ENCODE measurements around the gene ENTPD6. TPM values are rescaled to one million over a fixed set of nuclear protein-coding genes. Genes with fewer than 3 reads are reported as not detected.
A peak's percentile ranks its signal among the peaks of the same experiment; 100 is the strongest.

Gene ENTPD6
- total RNA-seq, 1 donor from 2014 or later: 57.8 TPM

- Histone ChIP-seq H3K79me2 (ENCODE audit: insufficient read depth, low read length) (no peaks in the 10 kb centered on the region), H3K27ac (ENCODE audit: low read depth, low read length) (no peak overlapping the region), H3K4me2 (ENCODE audit: low read length) (no peak overlapping the region), H3K9me3 (ENCODE audit: insufficient read depth, low read depth, low read length) (no peaks in the 10 kb centered on the region), H4K20me1 (ENCODE audit: insufficient read depth, low read length) (no peaks in the 10 kb centered on the region), H2AFZ (ENCODE audit: low read depth, low read length) (no peak overlapping the region), H3K4me1 (ENCODE audit: insufficient read depth, low read length) (peaks cover 42% of the 10 kb centered on the region), H3K4me3 (ENCODE audit: insufficient read depth, low read depth, low read length) (no peak overlapping the region), H3K36me3 (ENCODE audit: insufficient read depth, low read length) (no peaks in the 10 kb centered on the region), H3K27me3 (ENCODE audit: insufficient read depth, low read length) (no peaks in the 10 kb centered on the region), H3K9ac (ENCODE audit: low read length) (no peak overlapping the region)
- H3K4me1 Mint-ChIP-seq (ENCODE audit: low read depth, unreplicated experiment): peaks cover 30% of the 10 kb centered on the region
- no peaks in the 10 kb centered on the region for H3K27me3 Mint-ChIP-seq (ENCODE audit: low read depth, unreplicated experiment)
- H3K4me3 Mint-ChIP-seq (ENCODE audit: unreplicated experiment): no peak overlapping the region
- H3K27ac Mint-ChIP-seq (ENCODE audit: unreplicated experiment): no peak overlapping the region
- no peak for FAIRE-seq
- no peak for DNase-seq (ENCODE audit: low read depth)
- H3K36me3 Mint-ChIP-seq (ENCODE audit: low read depth, unreplicated experiment): peaks cover 5% of the 10 kb centered on the region
- no peaks in the 10 kb centered on the region for H3K9me3 Mint-ChIP-seq (ENCODE audit: unreplicated experiment)
- no peak for TF ChIP-seq EZH2 (IDR thresholded peaks at IDR 0.05; ENCODE audit: insufficient read depth, low read length)
- no peak for TF ChIP-seq CTCF (IDR thresholded peaks at IDR 0.05; ENCODE audit: insufficient read depth, low read depth, low read length)
Measured at GRCh38 chr20:25224941-25225340, 29.4 kb downstream of the ENTPD6 start.

- H3K27ac Mint-ChIP-seq (ENCODE audit: unreplicated experiment): peak overlapping the region; percentile 88
Measured at GRCh38 chr20:25225642-25226432, 30.3 kb downstream of the ENTPD6 start.

More at GRCh38 chr20:25225642-25226432, 30.3 kb downstream of the ENTPD6 start:
- H3K9me3 ChIP-seq (ENCODE audit: insufficient read depth, low read depth, low read length): no peaks in the 10 kb centered on the region
- no peak overlapping the region for H3K4me2 ChIP-seq (ENCODE audit: low read length)
- H3K4me1 ChIP-seq (ENCODE audit: insufficient read depth, low read length): peaks cover 42% of the 10 kb centered on the region
- Mint-ChIP-seq H3K27me3 (ENCODE audit: low read depth, unreplicated experiment) (no peaks in the 10 kb centered on the region), H3K36me3 (ENCODE audit: low read depth, unreplicated experiment) (peaks cover 5% of the 10 kb centered on the region), H3K4me1 (ENCODE audit: low read depth, unreplicated experiment) (peaks cover 32% of the 10 kb centered on the region), H3K9me3 (ENCODE audit: unreplicated experiment) (no peaks in the 10 kb centered on the region), H3K4me3 (ENCODE audit: unreplicated experiment) (no peak overlapping the region)
- H3K27ac ChIP-seq (ENCODE audit: low read depth, low read length): no peak overlapping the region
- H4K20me1 ChIP-seq (ENCODE audit: insufficient read depth, low read length): no peaks in the 10 kb centered on the region
- TF ChIP-seq EZH2 (IDR thresholded peaks at IDR 0.05; ENCODE audit: insufficient read depth, low read length) (no peak), CTCF (IDR thresholded peaks at IDR 0.05; ENCODE audit: insufficient read depth, low read depth, low read length) (no peak)
- H3K4me3 ChIP-seq (ENCODE audit: insufficient read depth, low read depth, low read length): no peak overlapping the region
- no peak overlapping the region for H2AFZ ChIP-seq (ENCODE audit: low read depth, low read length)
- H3K9ac ChIP-seq (ENCODE audit: low read length): no peak overlapping the region
- FAIRE-seq (no peak), DNase-seq (ENCODE audit: low read depth) (no peak)
- no peaks in the 10 kb centered on the region for H3K79me2 ChIP-seq (ENCODE audit: insufficient read depth, low read length)
- no peaks in the 10 kb centered on the region for H3K36me3 ChIP-seq (ENCODE audit: insufficient read depth, low read length)
- H3K27me3 ChIP-seq (ENCODE audit: insufficient read depth, low read length): no peaks in the 10 kb centered on the region
